Measurements from ENCODE around the gene PWWP2B.

The PWWP2B gene

DNA sequence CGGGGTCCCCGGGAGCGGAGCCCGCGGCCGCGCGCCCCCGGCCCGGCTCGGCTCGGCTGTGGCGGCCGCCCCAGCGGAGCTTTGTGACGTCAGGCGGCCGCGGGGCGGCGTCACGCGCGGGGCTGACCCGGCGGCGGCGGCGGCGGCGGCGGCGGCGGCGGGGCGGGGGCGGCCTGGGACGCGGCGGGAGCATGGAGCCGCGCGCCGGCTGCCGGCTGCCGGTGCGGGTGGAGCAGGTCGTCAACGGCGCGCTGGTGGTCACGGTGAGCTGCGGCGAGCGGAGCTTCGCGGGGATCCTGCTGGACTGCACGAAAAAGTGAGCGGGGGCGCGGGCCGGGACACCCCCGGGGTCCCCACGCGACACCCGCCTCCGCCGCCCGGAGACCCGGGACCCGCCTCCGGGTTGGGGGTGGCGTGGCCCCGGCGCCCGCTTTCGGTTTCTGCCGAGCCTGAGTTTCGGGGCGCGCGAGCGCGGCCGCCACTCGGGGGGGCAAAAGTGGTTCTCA is at the start of gene PWWP2B:
Gene PWWP2B (plus strand): TSS at position 165 of the 506 bp plus-strand sequence. CDS start 27 bp downstream, at position 192.
- Histone ChIP-seq H3K27ac (ENCODE audit: low read depth, low read length) (no peak within 1 kb of the TSS), H3K79me2 (ENCODE audit: insufficient read depth, low read length) (no peaks in the 10 kb centered on the region), H3K4me3 (ENCODE audit: insufficient read depth, low read length, poor library complexity, severe bottlenecking) (no peak within 1 kb of the TSS), H3K9me2 (replicated peaks; ENCODE audit: insufficient read depth, low read length) (no peaks in the 10 kb centered on the region), H2AFZ (ENCODE audit: low read depth, low read length, severe bottlenecking) (no peak within 1 kb of the TSS), H3K9me3 (ENCODE audit: insufficient read depth, low read length) (no peaks in the 10 kb centered on the region), H3K27me3 (ENCODE audit: low read length) (no peaks in the 10 kb centered on the region), H3F3A (ENCODE audit: insufficient read depth) (no peaks in the 10 kb centered on the region), H3K36me3 (ENCODE audit: low read length) (no peaks in the 10 kb centered on the region), H3K4me2 (ENCODE audit: low read depth, low read length, poor library complexity, severe bottlenecking) (no peak within 1 kb of the TSS), H4K20me1 (ENCODE audit: low read depth, low read length) (no peaks in the 10 kb centered on the region), H3K9ac (ENCODE audit: low read length) (no peak within 1 kb of the TSS)
- TF ChIP-seq, protein P1, sequence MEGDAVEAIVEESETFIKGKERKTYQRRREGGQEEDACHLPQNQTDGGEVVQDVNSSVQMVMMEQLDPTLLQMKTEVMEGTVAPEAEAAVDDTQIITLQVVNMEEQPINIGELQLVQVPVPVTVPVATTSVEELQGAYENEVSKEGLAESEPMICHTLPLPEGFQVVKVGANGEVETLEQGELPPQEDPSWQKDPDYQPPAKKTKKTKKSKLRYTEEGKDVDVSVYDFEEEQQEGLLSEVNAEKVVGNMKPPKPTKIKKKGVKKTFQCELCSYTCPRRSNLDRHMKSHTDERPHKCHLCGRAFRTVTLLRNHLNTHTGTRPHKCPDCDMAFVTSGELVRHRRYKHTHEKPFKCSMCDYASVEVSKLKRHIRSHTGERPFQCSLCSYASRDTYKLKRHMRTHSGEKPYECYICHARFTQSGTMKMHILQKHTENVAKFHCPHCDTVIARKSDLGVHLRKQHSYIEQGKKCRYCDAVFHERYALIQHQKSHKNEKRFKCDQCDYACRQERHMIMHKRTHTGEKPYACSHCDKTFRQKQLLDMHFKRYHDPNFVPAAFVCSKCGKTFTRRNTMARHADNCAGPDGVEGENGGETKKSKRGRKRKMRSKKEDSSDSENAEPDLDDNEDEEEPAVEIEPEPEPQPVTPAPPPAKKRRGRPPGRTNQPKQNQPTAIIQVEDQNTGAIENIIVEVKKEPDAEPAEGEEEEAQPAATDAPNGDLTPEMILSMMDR (IDR thresholded peaks at IDR 0.05; ENCODE audit: insufficient read depth, low read length, poor library complexity, severe bottlenecking), result no peak
- no peak for TF ChIP-seq EZH2phosphoT487 (conservative IDR thresholded peaks at IDR 0.05; ENCODE audit: low read length)

DNA sequence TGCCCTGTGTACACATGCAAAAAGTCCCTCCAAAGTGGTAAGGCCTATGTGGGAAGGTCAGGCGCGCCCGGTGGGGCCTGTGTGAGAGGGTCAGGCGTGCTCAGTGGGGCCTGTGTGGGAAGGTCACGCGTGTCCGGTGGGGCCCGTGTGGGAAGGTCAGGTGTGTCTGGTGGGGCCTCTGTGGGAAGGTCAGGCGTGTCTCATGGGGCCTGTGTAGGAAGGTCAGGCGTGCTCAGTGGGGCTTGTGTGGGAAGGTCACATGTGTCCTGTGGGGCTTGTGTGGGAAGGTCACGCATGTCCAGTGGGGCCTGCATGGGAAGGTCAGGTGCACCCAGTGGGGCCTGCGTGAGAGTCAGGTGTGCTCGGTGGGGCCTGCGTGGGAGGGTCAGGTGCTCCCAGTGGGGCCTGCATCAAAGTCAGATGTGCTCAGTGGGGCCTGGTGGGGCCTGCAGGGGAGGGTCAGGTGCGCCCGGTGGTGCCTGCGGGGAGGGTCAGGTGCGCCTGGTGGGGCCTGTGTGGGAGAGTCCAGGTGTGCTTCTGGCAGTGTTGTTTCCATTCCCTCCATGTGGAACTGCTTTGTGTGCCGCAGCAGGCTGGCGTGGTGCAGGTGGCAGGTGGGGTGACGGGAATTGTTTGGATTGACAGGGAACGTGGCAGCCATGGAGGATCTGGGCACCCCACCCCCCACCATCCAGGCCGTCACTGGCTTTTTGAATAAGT is 49.6 kb upstream of the PWWP2B start:
- no peaks in the 10 kb centered on the region for H3K79me2 ChIP-seq (ENCODE audit: insufficient read depth, low read length)
- no peaks in the 10 kb centered on the region for H4K20me1 ChIP-seq (ENCODE audit: low read depth, low read length)
- H3K9me2 ChIP-seq (replicated peaks; ENCODE audit: insufficient read depth, low read length), result no peaks in the 10 kb centered on the region
- H3F3A ChIP-seq (ENCODE audit: insufficient read depth), result no peaks in the 10 kb centered on the region
- H3K27ac ChIP-seq (ENCODE audit: low read depth, low read length), result no peak overlapping the region
- no peaks in the 10 kb centered on the region for H3K27me3 ChIP-seq (ENCODE audit: low read length)
- no peak overlapping the region for H3K4me3 ChIP-seq (ENCODE audit: insufficient read depth, low read length, poor library complexity, severe bottlenecking)
- H3K36me3 ChIP-seq (ENCODE audit: low read length), result no peaks in the 10 kb centered on the region
- no peak for TF ChIP-seq EZH2phosphoT487 (conservative IDR thresholded peaks at IDR 0.05; ENCODE audit: low read length)
- TF ChIP-seq, protein P1 (IDR thresholded peaks at IDR 0.05; ENCODE audit: insufficient read depth, low read length, poor library complexity, severe bottlenecking), result no peak
- no peak overlapping the region for H3K4me2 ChIP-seq (ENCODE audit: low read depth, low read length, poor library complexity, severe bottlenecking)
- H3K9ac ChIP-seq (ENCODE audit: low read length), result no peak overlapping the region
- no peaks in the 10 kb centered on the region for H3K9me3 ChIP-seq (ENCODE audit: insufficient read depth, low read length)
- H2AFZ ChIP-seq (ENCODE audit: low read depth, low read length, severe bottlenecking), result no peak overlapping the region

DNA sequence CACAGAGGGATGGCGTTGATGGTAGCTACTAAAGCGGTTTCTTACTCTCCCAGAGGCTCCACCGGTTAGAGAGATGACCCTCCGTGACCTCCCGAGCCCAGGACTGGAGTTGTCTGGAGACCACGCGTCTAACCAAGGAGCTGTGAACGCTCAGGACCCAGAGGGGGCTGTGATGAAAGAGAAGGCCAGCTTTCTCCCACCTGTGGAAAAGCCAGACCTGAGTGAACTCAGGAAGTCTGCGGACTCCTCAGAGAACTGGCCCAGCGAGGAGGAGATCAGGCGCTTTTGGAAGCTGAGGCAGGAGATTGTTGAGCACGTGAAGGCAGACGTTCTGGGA is 49.1 kb upstream of the PWWP2B start:
- H3K9ac ChIP-seq (ENCODE audit: low read length), result no peak overlapping the region
- H3K9me3 ChIP-seq (ENCODE audit: insufficient read depth, low read length), result no peaks in the 10 kb centered on the region
- no peaks in the 10 kb centered on the region for H3K27me3 ChIP-seq (ENCODE audit: low read length)
- H3F3A ChIP-seq (ENCODE audit: insufficient read depth), result no peaks in the 10 kb centered on the region
- H3K4me2 ChIP-seq (ENCODE audit: low read depth, low read length, poor library complexity, severe bottlenecking), result no peak overlapping the region
- H2AFZ ChIP-seq (ENCODE audit: low read depth, low read length, severe bottlenecking), result no peak overlapping the region
- TF ChIP-seq EZH2phosphoT487 (conservative IDR thresholded peaks at IDR 0.05; ENCODE audit: low read length), result no peak
- TF ChIP-seq, protein P1 (IDR thresholded peaks at IDR 0.05; ENCODE audit: insufficient read depth, low read length, poor library complexity, severe bottlenecking), result no peak
- H3K4me3 ChIP-seq (ENCODE audit: insufficient read depth, low read length, poor library complexity, severe bottlenecking), result no peak overlapping the region
- no peaks in the 10 kb centered on the region for H3K9me2 ChIP-seq (replicated peaks; ENCODE audit: insufficient read depth, low read length)
- H4K20me1 ChIP-seq (ENCODE audit: low read depth, low read length), result no peaks in the 10 kb centered on the region
- H3K79me2 ChIP-seq (ENCODE audit: insufficient read depth, low read length), result no peaks in the 10 kb centered on the region
- no peaks in the 10 kb centered on the region for H3K36me3 ChIP-seq (ENCODE audit: low read length)
- H3K27ac ChIP-seq (ENCODE audit: low read depth, low read length), result no peak overlapping the region

All from SU-DHL-6 (cell line).